Measurements from ENCODE around the gene SMIM7.

DNA sequence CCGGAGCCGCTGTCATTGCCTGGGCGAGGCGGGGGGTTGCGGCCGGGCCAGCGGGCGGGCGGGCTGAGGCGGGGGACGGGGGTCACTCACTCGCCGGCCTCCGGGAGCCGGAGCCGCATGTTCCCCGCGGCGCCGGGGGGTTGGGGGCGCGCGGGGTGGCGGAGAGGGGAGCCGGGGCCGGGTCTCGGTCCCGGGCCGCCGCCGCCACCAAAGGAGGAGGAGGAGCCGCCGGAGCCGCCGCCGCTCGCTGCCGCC, 32.1 kb downstream of the SMIM7 start:
- TF ChIP-seq BHLHE40 (IDR thresholded peaks at IDR 0.05; ENCODE audit: low read length), result no peak
- TF ChIP-seq, protein P1, sequence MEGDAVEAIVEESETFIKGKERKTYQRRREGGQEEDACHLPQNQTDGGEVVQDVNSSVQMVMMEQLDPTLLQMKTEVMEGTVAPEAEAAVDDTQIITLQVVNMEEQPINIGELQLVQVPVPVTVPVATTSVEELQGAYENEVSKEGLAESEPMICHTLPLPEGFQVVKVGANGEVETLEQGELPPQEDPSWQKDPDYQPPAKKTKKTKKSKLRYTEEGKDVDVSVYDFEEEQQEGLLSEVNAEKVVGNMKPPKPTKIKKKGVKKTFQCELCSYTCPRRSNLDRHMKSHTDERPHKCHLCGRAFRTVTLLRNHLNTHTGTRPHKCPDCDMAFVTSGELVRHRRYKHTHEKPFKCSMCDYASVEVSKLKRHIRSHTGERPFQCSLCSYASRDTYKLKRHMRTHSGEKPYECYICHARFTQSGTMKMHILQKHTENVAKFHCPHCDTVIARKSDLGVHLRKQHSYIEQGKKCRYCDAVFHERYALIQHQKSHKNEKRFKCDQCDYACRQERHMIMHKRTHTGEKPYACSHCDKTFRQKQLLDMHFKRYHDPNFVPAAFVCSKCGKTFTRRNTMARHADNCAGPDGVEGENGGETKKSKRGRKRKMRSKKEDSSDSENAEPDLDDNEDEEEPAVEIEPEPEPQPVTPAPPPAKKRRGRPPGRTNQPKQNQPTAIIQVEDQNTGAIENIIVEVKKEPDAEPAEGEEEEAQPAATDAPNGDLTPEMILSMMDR (CRISPR knock-in tag; IDR thresholded peaks at IDR 0.05), result no peak
